Upper lobe of left lung (tissue), 4 donors: Measurements from ENCODE around the gene REPS1.

Experiments used
- CTCF ChIP-seq, 6 experiments: fragments of 450-650 bp in 4 of 6; fragments of 200-600 bp in 2 of 6; sonication (generic) in 2 of 6; IDR thresholded peaks; one replicate each; pipeline ENCODE4 v1.5.1; 2016 to 2019; ENCODE audit warnings: antibody characterized with exemption in 6 of 6
- POLR2A ChIP-seq, 4 donors: fragments of 450-650 bp; IDR thresholded peaks; one replicate each; pipeline ENCODE4 v1.5.1; 2016 to 2017; ENCODE audit warnings: antibody characterized with exemption in 4 of 4, mild to moderate bottlenecking in 2 of 4
- POLR2AphosphoS5 ChIP-seq, 2 donors: sonication (generic); formaldehyde crosslinking; IDR thresholded peaks; one replicate each; pipeline ENCODE4 v1.5.1; 2017; ENCODE audit warnings: antibody characterized with exemption in 2 of 2

DNA sequence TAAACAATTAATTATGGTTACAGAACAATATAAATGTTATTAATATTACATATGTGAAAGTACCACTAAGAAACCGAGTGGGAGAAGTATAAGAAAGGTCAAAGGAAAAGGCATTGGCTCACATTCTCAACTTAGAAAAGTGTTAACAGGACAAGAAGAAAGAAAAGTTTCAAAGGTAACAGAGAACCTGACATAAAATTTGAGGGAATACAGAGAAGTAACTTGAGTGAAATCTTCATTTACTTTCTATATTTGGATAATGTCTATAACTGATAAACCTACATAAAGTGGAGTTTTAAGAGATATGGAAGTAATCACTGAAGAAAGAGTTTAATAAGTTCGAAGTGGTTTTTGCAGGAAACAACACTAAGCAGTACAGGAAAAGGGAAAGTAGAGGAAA is 30.1 kb downstream of the REPS1 start:
- no peak for TF ChIP-seq CTCF (IDR thresholded peaks at IDR 0.05)
- TF ChIP-seq POLR2AphosphoS5 (IDR thresholded peaks at IDR 0.05): no peak
- TF ChIP-seq POLR2A (IDR thresholded peaks at IDR 0.05): no peak
